ENCODE data around the gene AFDN.

The AFDN gene

GRCh38 chr6:167980911-167981580 is 154.3 kb downstream of the AFDN start:
- no peaks in the 10 kb centered on the region for H3K4me1 ChIP-seq (ENCODE audit: low read length)
- H2AFZ ChIP-seq (ENCODE audit: low read length) = no peak overlapping the region
- H3K27ac ChIP-seq (ENCODE audit: low read length) = no peak overlapping the region
- H3F3A ChIP-seq (ENCODE audit: insufficient read depth, low read length) = no peaks in the 10 kb centered on the region
- no peaks in the 10 kb centered on the region for H4K20me1 ChIP-seq (ENCODE audit: insufficient read depth, low read length)
- H3K79me2 ChIP-seq (ENCODE audit: low read length) = no peaks in the 10 kb centered on the region
- no peaks in the 10 kb centered on the region for H3K9me3 ChIP-seq (replicated peaks; ENCODE audit: insufficient read depth, low read length)
- no peak for TF ChIP-seq EZH2phosphoT487 (IDR thresholded peaks at IDR 0.05; ENCODE audit: low read length)
- TF ChIP-seq CTCF (IDR thresholded peaks at IDR 0.05; ENCODE audit: low read length) = no peak
- TF ChIP-seq EZH2 (optimal IDR thresholded peaks at IDR 0.05; ENCODE audit: low read depth, low read length) = no peak
- H3K36me3 ChIP-seq (replicated peaks; ENCODE audit: insufficient read depth, low read length) = no peaks in the 10 kb centered on the region
- H3K4me3 ChIP-seq (ENCODE audit: low read length) = no peak overlapping the region
- no peak overlapping the region for H3K4me2 ChIP-seq (ENCODE audit: low read depth, low read length)
- no peaks in the 10 kb centered on the region for H3K27me3 ChIP-seq (replicated peaks; ENCODE audit: insufficient read depth, low read length)
- H3K9me2 ChIP-seq (replicated peaks; ENCODE audit: insufficient read depth, low read length) = no peaks in the 10 kb centered on the region
- H3K9ac ChIP-seq (ENCODE audit: low read length) = no peak overlapping the region
- DNase-seq = no peak

GRCh38 chr6:167981916-167982462 is 155.3 kb downstream of the AFDN start:
- TF ChIP-seq EZH2phosphoT487 (IDR thresholded peaks at IDR 0.05; ENCODE audit: low read length) (no peak), EZH2 (optimal IDR thresholded peaks at IDR 0.05; ENCODE audit: low read depth, low read length) (no peak), CTCF (IDR thresholded peaks at IDR 0.05; ENCODE audit: low read length) (no peak)
- no peaks in the 10 kb centered on the region for H3K79me2 ChIP-seq (ENCODE audit: low read length)
- no peak overlapping the region for H3K4me3 ChIP-seq (ENCODE audit: low read length)
- H3K9me3 ChIP-seq (replicated peaks; ENCODE audit: insufficient read depth, low read length) = no peaks in the 10 kb centered on the region
- H2AFZ ChIP-seq (ENCODE audit: low read length) = no peak overlapping the region
- H3K4me1 ChIP-seq (ENCODE audit: low read length) = no peaks in the 10 kb centered on the region
- H3K4me2 ChIP-seq (ENCODE audit: low read depth, low read length) = no peak overlapping the region
- H3K9ac ChIP-seq (ENCODE audit: low read length) = no peak overlapping the region
- H3K9me2 ChIP-seq (replicated peaks; ENCODE audit: insufficient read depth, low read length) = no peaks in the 10 kb centered on the region
- no peak overlapping the region for H3K27ac ChIP-seq (ENCODE audit: low read length)
- no peaks in the 10 kb centered on the region for H4K20me1 ChIP-seq (ENCODE audit: insufficient read depth, low read length)
- no peaks in the 10 kb centered on the region for H3K27me3 ChIP-seq (replicated peaks; ENCODE audit: insufficient read depth, low read length)
- no peak for DNase-seq
- H3K36me3 ChIP-seq (replicated peaks; ENCODE audit: insufficient read depth, low read length) = no peaks in the 10 kb centered on the region
- H3F3A ChIP-seq (ENCODE audit: insufficient read depth, low read length) = no peaks in the 10 kb centered on the region

GRCh38 chr6:167984144-167984719 is 157.5 kb downstream of the AFDN start:
- no peak overlapping the region for H3K4me3 ChIP-seq (ENCODE audit: low read length)
- H3K36me3 ChIP-seq (replicated peaks; ENCODE audit: insufficient read depth, low read length) = no peaks in the 10 kb centered on the region
- no peaks in the 10 kb centered on the region for H4K20me1 ChIP-seq (ENCODE audit: insufficient read depth, low read length)
- no peaks in the 10 kb centered on the region for H3K27me3 ChIP-seq (replicated peaks; ENCODE audit: insufficient read depth, low read length)
- no peaks in the 10 kb centered on the region for H3K9me3 ChIP-seq (replicated peaks; ENCODE audit: insufficient read depth, low read length)
- H2AFZ ChIP-seq (ENCODE audit: low read length) = no peak overlapping the region
- no peaks in the 10 kb centered on the region for H3F3A ChIP-seq (ENCODE audit: insufficient read depth, low read length)
- no peak overlapping the region for H3K4me2 ChIP-seq (ENCODE audit: low read depth, low read length)
- H3K9ac ChIP-seq (ENCODE audit: low read length) = no peak overlapping the region
- no peaks in the 10 kb centered on the region for H3K79me2 ChIP-seq (ENCODE audit: low read length)
- no peaks in the 10 kb centered on the region for H3K4me1 ChIP-seq (ENCODE audit: low read length)
- H3K9me2 ChIP-seq (replicated peaks; ENCODE audit: insufficient read depth, low read length) = no peaks in the 10 kb centered on the region
- DNase-seq = no peak
- TF ChIP-seq CTCF (IDR thresholded peaks at IDR 0.05; ENCODE audit: low read length) = no peak
- no peak for TF ChIP-seq EZH2phosphoT487 (IDR thresholded peaks at IDR 0.05; ENCODE audit: low read length)
- TF ChIP-seq EZH2 (optimal IDR thresholded peaks at IDR 0.05; ENCODE audit: low read depth, low read length) = no peak
- no peak overlapping the region for H3K27ac ChIP-seq (ENCODE audit: low read length)

Data from MM.1S (cell line).